Upper lobe of left lung (tissue), 4 donors: ENCODE data around the gene ZHX3.

Source experiments
- EP300 ChIP-seq, 4 donors: sonication (generic); formaldehyde crosslinking; IDR thresholded peaks; one replicate each; pipeline ENCODE4 v1.5.1; 2017; ENCODE audit warnings: antibody characterized with exemption in 4 of 4, control low read depth in 2 of 4
- POLR2A ChIP-seq, 4 donors: fragments of 450-650 bp; IDR thresholded peaks; one replicate each; pipeline ENCODE4 v1.5.1; 2016 to 2017; ENCODE audit warnings: antibody characterized with exemption in 4 of 4, mild to moderate bottlenecking in 2 of 4
- POLR2AphosphoS5 ChIP-seq, 2 donors: sonication (generic); formaldehyde crosslinking; IDR thresholded peaks; one replicate each; pipeline ENCODE4 v1.5.1; 2017; ENCODE audit warnings: antibody characterized with exemption in 2 of 2
- TF ChIP-seq, protein P1 (sequence below), 6 experiments: fragments of 450-650 bp in 4 of 6; fragments of 200-600 bp in 2 of 6; sonication (generic) in 2 of 6; IDR thresholded peaks; one replicate each; pipeline ENCODE4 v1.5.1; 2016 to 2019; ENCODE audit warnings: antibody characterized with exemption in 6 of 6

DNA sequence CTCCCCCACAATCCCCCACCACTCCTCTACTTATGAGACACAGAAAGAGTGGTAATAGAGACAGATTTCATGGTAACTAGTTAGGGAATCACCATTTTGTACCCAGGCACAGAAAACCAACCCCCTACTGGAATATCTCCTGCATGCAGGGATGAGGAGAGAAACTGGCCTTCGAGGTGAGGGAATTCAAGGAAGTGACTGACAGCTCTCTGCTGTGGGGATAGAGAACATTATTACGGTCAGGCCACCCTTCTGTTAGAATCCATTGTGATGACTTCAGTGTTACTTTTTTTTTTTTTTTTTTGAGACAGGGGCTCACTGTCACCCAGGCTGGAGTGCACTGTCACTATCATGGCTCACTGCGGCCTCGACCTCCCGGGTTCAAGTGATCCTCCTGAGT lies 9.6 kb upstream of the ZHX3 start:
- TF ChIP-seq, protein P1, sequence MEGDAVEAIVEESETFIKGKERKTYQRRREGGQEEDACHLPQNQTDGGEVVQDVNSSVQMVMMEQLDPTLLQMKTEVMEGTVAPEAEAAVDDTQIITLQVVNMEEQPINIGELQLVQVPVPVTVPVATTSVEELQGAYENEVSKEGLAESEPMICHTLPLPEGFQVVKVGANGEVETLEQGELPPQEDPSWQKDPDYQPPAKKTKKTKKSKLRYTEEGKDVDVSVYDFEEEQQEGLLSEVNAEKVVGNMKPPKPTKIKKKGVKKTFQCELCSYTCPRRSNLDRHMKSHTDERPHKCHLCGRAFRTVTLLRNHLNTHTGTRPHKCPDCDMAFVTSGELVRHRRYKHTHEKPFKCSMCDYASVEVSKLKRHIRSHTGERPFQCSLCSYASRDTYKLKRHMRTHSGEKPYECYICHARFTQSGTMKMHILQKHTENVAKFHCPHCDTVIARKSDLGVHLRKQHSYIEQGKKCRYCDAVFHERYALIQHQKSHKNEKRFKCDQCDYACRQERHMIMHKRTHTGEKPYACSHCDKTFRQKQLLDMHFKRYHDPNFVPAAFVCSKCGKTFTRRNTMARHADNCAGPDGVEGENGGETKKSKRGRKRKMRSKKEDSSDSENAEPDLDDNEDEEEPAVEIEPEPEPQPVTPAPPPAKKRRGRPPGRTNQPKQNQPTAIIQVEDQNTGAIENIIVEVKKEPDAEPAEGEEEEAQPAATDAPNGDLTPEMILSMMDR (IDR thresholded peaks at IDR 0.05), result no peak
- TF ChIP-seq POLR2A (IDR thresholded peaks at IDR 0.05) (no peak), POLR2AphosphoS5 (IDR thresholded peaks at IDR 0.05) (no peak), EP300 (IDR thresholded peaks at IDR 0.05) (no peak)
